ENCODE results near the gene SOWAHB.

DNA sequence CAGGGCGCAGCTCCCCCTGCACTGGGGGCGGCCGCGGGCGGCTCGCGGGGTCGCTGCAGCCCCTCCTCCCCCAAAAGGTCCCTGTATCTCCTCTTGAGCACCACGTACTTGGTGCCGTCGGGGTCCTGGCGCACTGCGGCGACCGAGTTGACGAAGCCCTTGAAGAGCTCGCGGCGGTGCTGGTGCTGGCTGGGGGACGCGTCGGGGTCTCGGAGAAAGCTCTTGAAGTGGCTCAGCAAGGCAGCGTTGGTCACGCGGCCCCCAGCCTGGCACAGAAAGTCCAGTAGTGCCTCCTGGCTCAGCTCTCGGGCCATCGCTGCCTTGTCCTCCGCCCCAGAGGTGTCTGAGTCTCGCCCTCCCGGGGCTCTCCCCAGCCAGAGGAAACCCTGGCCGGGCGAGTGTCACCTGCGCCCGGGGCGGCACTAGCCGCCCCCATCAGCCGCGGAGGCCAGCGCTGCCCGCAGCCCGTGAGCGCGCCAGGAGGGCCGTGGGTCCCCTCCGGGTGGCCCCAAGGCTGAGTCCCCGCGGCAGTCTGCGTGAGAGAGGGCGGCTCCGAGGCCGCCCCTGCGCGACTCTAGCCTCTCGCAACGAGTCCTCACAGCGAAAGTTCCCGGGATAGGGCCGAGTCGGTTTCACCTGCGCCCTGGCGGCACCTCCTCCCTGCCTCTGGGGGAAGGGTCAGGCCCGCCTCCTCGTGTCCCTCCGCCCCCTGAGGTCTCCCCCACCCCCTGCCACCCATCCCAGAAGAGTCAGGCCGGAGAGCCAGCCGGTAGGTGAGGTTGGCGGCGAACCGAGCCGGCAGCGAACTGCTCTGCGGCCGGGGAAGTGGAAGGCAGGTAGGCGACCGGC, at the start of gene SOWAHB:
- TF ChIP-seq, protein P1, sequence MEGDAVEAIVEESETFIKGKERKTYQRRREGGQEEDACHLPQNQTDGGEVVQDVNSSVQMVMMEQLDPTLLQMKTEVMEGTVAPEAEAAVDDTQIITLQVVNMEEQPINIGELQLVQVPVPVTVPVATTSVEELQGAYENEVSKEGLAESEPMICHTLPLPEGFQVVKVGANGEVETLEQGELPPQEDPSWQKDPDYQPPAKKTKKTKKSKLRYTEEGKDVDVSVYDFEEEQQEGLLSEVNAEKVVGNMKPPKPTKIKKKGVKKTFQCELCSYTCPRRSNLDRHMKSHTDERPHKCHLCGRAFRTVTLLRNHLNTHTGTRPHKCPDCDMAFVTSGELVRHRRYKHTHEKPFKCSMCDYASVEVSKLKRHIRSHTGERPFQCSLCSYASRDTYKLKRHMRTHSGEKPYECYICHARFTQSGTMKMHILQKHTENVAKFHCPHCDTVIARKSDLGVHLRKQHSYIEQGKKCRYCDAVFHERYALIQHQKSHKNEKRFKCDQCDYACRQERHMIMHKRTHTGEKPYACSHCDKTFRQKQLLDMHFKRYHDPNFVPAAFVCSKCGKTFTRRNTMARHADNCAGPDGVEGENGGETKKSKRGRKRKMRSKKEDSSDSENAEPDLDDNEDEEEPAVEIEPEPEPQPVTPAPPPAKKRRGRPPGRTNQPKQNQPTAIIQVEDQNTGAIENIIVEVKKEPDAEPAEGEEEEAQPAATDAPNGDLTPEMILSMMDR (IDR thresholded peaks at IDR 0.05), result no peak
- no peak for TF ChIP-seq EP300 (IDR thresholded peaks at IDR 0.05)

Measured in upper lobe of left lung (tissue), 4 donors.